ENCODE measurements around the gene SLC23A3. TPM values are rescaled to one million over a fixed set of nuclear protein-coding genes. Genes with fewer than 3 reads are reported as not detected.

SLC23A3 gene
- total and polyA plus RNA-seq, 9 of the 15 experiments (the other 6 are each of a cell fraction or from before 2014, with no cell fraction given), result 0.06 to 0.64 (median 0.16) TPM

- no peak for TF ChIP-seq NFE2 (IDR thresholded peaks at IDR 0.05; ENCODE audit: low read depth)
- TF ChIP-seq JUND (IDR thresholded peaks at IDR 0.05; ENCODE audit: borderline replicate concordance, low read depth, low read length), result peak; percentile 12; the same call in 1 of the 2 replicates
- no peak for TF ChIP-seq JUND (tag; IDR thresholded peaks at IDR 0.05; ENCODE audit: borderline replicate concordance, low read depth, low read length)
- TF ChIP-seq MLLT1 (IDR thresholded peaks at IDR 0.05), result no peak
- TF ChIP-seq ZEB2 (IDR thresholded peaks at IDR 0.05), result no peak
- no peak for TF ChIP-seq CBFB (CRISPR knock-in tag; IDR thresholded peaks at IDR 0.05)
- no peak for TF ChIP-seq MAFG (tag; conservative IDR thresholded peaks at IDR 0.05)
- no peak for TF ChIP-seq SRF (CRISPR knock-in tag; IDR thresholded peaks at IDR 0.05)
- TF ChIP-seq SMC3 (conservative IDR thresholded peaks at IDR 0.05; ENCODE audit: insufficient read depth, low read depth, low read length), result peak; percentile 75
- peak; percentile 90 for TF ChIP-seq PRDM10 (IDR thresholded peaks at IDR 0.05; ENCODE audit: partially characterized antibody)
Observed at GRCh38 chr2:219155054-219155644, 14.7 kb downstream of the SLC23A3 start (continued).
